Erythroblast (primary cell): ENCODE data around the gene ZBTB47.

ENCODE experiments used
- GATA1 ChIP-seq: IDR thresholded peaks from 2 replicates; pipeline ENCODE4 v1.6.1; 2011; ENCODE audit warnings: low read depth, mild to moderate bottlenecking, control low read depth, low read length, moderate library complexity
- POLR2A ChIP-seq: IDR thresholded peaks from 2 replicates; pipeline ENCODE4 v1.6.1; 2011; ENCODE audit warnings: mild to moderate bottlenecking, low read length

GRCh38 chr3:42639192-42639591, 14.3 kb upstream of the ZBTB47 start:
- TF ChIP-seq POLR2A: no peak
- TF ChIP-seq GATA1: no peak
